IMR-90 (cell line): ENCODE data around the gene NUFIP1. TPM values are rescaled to one million over a fixed set of nuclear protein-coding genes. Genes with fewer than 3 reads are reported as not detected.

Experiments
- BHLHE40 ChIP-seq: fragments of 150-350 bp; IDR thresholded peaks from 2 replicates; pipeline ENCODE4 v1.6.1; 2016; ENCODE audit warnings: mild to moderate bottlenecking, low read depth, low read length
- MAFK ChIP-seq: IDR thresholded peaks from 2 replicates; pipeline ENCODE4 v1.6.1; 2012; ENCODE audit warnings: low read depth, low read length, improper control_type of control experiment
- RCOR1 ChIP-seq: IDR thresholded peaks from 2 replicates; pipeline ENCODE4 v1.6.1; 2012; ENCODE audit warnings: mild to moderate bottlenecking, low read length, improper control_type of control experiment; ENCODE audit not compliant: insufficient replicate concordance
- polyA plus RNA-seq, 3 experiments: library from polyadenylated mRNA; depleted of rRNA; stranded (reverse); fragments of >200 nt; gene quantifications; 2 replicates each; pipeline ENCODE4 v1.2.3, GENCODE V29; 2012; ENCODE audit warnings: low replicate concordance in 1 of 3
- total RNA-seq: library from RNA; depleted of rRNA; stranded (reverse); fragments of >200 nt; gene quantifications from 2 replicates; pipeline ENCODE4 v1.2.3, GENCODE V29; 2012
- TF ChIP-seq, protein P1 (sequence below): fragments of 150-350 bp; IDR thresholded peaks from 2 replicates; pipeline ENCODE4 v1.6.1; 2017; ENCODE audit warnings: mild to moderate bottlenecking, antibody characterized with exemption, low read length, low read depth

The NUFIP1 gene
- total and polyA plus RNA-seq, 2 of the 4 experiments (the other 2 are of a cell fraction): 1.4 to 2.3 TPM

DNA sequence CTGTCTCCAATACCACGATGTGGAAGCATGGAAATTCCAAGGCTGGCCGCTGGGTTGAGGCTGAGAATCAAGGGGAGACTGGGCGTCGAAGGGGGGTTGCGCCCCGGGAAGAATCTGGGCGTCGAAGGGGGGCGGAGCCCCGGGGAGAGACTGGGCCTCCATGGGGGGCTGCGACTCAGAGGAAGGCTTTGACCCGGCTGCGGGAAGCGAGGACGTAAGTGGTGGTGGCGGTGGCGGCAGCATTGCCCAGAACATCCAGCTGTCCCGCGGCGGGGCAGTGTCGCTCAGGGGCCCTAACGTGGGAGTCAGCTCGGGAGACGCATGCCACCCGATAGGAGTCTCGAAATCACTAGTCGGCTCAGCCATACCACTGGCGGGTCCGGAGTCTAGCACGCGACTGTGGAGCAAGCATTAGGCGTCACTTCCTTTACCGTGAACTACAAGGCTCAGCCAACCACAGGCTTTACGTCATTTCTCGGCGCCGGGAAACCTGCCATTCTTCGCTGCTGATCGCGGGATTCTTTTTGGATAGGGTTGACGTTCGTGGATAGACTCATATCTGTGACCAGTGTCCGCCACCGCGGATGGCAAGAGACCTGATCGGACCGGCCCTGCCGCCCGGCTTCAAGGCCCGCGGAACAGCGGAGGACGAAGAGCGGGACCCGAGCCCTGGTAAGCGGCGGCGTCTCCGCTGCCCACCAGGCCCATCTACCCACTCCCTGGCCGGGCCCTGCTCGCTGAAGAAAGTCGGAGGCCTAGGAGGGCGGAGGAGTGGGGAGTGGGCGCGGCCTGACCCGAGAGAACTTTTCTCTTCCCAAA is at the start of gene NUFIP1, which contains the start of gene GPALPP1 (continued):
- TF ChIP-seq, protein P1, sequence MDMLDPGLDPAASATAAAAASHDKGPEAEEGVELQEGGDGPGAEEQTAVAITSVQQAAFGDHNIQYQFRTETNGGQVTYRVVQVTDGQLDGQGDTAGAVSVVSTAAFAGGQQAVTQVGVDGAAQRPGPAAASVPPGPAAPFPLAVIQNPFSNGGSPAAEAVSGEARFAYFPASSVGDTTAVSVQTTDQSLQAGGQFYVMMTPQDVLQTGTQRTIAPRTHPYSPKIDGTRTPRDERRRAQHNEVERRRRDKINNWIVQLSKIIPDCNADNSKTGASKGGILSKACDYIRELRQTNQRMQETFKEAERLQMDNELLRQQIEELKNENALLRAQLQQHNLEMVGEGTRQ: 0 out of 2 replicates have a peak, but pooled peaks have one; percentile 3
- TF ChIP-seq RCOR1: no peak
- no peak; the same call in 1 of the 2 replicates for TF ChIP-seq MAFK
- peak; percentile 96 for TF ChIP-seq BHLHE40
